Measurements from ENCODE around the gene LACTBL1. TPM values are rescaled to one million over a fixed set of nuclear protein-coding genes. Genes with fewer than 3 reads are reported as not detected.
A peak's percentile ranks its signal among the peaks of the same experiment; 100 is the strongest.
"Not testable (repeated sequence)": the region's sequence is repeated elsewhere in the genome, so short reads cannot be mapped to it uniquely, and the experiment has no call there.

Gene LACTBL1, protein sequence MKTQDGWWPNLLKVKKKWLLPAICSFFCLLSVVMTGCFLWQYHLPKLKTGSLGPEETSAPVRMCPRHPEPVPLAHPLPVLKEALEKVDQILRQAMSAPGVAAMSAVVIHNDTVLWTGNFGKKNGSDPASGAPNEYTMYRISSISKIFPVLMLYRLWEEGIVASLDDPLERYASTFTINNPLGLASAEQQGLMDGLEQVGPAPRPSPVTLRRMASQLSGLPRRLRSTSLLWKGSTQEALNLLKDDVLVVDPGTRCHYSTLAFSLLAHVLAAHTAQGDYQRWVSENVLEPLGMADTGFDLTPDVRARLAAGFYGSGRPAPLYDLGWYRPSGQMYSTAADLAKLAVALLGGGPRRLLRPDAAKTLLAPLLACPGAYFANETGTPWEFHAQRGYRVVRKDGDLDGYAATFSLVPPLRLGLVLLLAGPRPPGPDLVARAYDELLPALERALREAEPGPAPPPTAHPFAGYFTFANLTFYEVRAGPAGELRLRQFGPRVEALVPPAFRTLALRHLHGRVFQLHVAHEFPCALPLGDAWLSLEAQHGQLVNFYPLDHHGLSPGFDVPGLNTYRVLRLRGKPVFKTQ
- not detected in 2 replicates for total RNA-seq (2014; rRNA removed; shearing (Covaris generic))

DNA sequence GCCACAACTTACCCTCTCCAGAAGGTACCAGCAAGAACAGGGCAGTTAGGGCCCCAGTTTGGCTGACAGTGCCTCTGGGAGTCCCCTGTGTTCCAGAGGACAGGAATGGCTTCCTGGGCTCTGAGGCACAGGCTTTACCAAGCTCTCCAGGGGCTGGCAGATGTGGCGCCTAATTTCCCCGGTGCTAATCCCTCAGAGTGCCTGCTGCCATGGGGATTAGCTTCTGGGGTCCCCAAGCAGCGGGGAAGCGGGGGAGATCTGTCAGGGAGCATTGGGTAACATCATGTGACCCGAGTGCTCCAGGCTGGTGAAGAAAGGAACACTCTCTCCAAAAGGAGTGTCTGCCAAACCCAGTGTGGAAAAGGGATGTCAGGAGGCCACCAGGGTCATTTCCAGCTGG is at the start of gene LACTBL1:
LACTBL1 (minus strand) TSS at position 107 of the 400 bp plus-strand sequence. CDS start 550 bp downstream, outside the sequence.
- no peak for DNase-seq (ENCODE audit: low read depth)

DNA sequence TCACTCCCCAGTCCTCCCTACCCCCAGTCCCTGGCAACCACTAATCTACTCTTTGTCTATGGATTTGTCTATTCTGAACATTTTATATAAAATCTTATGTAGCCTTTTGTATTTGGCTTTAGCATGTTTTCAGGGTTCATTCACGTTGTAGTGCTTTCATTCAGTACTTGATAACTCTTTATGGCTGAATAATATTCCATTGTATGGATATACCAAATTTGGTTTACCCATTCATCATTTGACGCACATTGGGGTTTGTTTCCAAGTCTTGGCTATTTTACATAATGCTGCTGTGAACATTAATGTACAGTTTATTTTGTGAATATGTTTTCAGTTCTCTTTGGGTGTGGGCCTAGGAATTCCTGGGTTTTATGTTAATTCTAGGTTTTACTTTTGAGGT is 49.2 kb upstream of the LACTBL1 start:
- DNase-seq (ENCODE audit: low read depth), result no peak

DNA sequence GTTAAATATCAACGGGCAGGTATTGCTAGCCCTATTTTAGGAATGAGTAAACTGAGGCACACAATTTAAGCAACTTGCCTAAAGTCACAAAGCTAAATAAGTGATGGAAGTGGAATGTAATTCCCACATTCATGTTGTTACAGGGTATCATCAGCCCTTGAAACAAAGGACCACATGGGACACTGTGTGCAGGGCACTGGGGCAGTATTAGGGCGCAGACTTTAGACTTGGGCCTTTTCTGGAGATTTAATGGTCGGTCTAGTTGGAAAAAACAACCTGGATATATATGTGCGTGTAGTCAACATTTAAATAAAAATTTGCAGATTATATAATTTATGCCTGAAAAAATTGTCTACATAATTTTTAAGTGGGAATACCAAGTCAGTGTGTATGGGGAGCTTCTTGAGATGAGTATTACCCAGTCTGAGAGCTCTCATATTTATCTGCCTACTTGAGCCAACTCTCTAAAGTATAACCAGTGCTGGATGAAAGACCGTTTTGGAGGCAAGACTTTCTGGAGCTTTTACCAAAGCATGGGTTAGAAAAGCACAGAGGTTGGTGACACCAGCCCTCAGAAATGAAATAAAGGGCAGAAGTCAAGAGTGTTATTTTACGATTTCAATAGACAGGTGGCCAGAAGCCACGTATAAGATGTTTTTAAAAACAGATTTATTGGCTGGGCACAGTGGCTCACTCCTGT is 48.2 kb upstream of the LACTBL1 start:
- DNase-seq (ENCODE audit: low read depth), result peak; percentile 17

DNA sequence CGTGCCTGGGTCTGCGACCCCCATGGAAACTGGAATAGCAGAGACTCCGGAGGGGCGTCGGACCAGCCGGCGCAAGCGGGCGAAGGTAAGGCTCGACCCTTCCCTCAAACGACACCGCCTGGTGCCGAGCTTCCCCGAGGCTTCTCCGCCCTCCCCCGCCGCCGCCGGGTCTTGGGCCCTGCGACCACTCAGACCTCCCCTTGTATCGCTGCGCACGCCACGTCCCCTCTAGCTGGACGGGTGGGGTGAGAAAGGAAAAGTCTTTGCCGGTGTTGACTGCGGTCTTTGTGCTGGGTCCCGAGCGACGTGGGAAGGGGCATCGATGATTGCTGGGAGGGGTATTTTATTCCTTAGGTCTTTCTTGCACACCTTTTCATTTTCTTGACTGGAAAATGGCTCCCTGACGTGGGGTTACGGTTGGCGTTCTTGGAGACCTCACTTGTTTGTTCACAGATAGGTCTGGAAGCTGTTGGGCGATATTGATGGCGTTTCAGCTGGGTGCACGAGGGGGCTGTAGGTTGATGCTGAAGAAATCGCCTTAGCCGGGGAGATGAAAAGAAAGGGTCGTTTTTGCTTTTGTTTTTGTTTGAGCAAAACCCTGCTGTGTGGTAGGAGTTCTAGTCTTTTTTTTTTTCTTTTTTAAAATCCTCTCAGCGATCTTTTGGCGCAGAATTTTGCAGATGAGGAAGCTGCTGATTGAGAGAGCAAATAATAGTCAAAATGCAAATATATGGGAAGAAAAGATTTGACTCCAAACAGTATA is 47.4 kb upstream of the LACTBL1 start:
- peak; percentile 50 for DNase-seq (ENCODE audit: low read depth)

DNA sequence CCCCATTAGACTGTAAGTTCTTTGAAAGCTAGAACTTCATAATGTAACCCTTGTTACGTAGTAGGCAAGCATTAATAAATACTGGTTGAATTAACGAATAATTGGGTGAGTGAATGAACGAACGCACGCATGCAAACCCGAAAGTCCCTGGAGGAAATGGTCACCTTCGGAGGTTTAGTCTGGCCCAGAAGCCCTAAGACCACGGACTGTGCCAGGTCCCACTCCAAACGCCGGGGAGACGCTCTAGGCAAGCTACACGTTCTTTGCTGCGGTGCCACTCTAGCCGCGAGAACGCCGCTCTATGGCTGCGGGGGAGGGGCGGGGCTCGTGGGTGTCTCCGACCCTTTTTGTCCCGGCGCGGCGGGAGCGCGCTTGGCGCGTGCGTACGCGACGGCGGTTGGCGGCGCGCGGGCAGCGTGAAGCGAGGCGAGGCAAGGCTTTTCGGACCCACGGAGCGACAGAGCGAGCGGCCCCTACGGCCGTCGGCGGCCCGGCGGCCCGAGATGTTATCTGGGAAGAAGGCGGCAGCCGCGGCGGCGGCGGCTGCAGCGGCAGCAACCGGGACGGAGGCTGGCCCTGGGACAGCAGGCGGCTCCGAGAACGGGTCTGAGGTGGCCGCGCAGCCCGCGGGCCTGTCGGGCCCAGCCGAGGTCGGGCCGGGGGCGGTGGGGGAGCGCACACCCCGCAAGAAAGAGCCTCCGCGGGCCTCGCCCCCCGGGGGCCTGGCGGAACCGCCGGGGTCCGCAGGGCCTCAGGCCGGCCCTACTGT is 46.6 kb upstream of the LACTBL1 start, which contains the start of gene KDM1A:
KDM1A (plus strand) TSS at position 375 of the 769 bp plus-strand sequence; CDS start at position 504, 129 bp downstream.
- peak; percentile 98 for DNase-seq (ENCODE audit: low read depth)

DNA sequence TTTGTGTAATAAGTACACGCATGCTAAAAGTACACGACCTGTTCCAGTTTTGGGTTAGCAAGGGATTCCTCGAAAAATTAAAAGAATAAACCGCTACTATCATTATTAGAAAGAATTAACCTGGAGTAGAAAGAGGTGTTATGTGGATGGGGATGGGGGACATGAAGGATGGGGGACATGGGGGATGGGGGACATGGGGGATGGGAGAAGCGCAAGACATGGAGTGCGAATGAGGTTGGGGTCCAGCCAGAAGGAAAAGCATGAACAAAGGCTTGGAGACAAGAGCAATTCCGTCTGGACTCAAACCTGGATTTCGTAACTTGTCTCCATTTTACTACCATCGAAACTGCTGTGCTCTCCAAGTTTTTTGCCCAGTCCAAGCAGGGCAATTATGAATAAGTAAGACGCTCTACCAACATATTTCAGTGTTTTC is 46.0 kb upstream of the LACTBL1 start:
- DNase-seq (ENCODE audit: low read depth), result no peak

DNA sequence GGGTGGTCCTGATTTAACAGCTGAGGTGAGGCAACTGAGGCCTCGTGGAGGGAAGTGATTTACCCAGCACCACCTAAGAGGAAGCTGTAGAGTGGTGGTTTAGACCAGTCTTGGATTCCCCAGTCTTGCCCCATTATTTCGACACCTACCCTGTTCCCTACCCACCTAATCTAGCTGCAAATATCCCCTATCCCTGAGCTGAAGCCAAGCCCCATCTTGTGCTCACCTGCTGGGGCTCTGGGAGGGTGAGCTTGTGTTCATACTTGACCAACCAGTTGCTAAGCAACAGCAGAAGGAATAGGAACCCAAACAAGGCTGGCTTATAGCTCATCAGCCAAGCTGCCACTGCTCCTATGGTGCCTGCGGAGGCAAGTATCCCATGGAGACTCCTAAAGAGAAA is 41.0 kb upstream of the LACTBL1 start:
- DNase-seq (ENCODE audit: low read depth), result peak; percentile 69

DNA sequence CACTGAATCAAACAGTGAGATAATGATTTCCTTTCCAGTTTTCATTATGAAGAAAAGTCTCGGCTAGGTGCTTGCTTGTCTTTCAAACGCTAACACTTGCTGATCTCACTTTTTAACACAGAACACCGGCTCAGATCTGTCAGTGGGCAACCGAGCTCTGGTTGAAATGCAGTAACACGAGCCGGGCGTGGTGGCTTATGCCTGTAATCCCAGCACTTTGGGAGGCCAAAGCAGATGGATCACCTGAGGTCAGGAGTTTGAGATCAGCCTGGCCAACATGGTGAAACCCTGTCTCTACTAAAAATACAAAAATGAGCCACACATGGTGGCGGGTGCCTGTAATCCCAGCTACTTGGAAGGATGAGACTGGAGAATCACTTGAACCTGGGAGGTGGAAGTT is 37.4 kb upstream of the LACTBL1 start:
- DNase-seq (ENCODE audit: low read depth), result not testable (repeated sequence)

DNA sequence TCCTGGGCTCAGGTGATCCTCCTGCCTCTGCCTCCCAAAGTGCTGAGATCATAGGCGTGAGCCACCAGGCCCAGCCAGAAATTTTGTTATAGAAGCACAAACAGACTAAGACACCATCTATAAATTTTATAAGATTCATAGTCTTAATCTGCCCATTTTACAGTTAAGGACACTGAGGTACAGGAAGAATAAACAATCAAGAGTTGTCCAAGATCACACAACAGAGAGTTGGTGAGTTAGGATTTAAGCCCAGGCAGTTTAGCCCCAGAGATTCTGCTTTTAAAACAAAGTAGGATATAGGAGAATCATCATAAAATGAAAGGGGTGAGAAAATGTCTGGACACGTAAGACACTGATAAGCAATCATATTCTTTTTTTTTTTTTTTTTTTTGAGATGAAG is 36.2 kb upstream of the LACTBL1 start:
- DNase-seq (ENCODE audit: low read depth), result no peak

DNA sequence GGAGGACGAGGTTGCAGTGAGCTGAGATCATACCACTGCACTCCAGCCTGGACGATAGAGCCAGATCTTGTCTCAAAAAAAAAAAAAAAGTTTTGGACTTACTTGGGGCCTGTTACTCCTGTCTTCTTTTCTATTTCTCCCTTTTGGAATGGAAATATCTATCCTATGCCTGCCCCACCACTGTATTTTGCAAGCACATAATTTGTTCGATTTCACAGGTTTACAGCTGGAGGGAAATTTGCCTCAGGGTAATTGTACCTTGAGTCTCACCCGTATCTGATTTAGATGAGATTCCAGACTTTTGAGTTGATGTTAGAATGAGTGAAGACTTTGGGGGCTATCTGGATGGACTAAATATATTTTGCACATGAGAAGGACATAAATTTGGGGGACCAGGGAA is 34.4 kb upstream of the LACTBL1 start:
- no peak for DNase-seq (ENCODE audit: low read depth)

DNA sequence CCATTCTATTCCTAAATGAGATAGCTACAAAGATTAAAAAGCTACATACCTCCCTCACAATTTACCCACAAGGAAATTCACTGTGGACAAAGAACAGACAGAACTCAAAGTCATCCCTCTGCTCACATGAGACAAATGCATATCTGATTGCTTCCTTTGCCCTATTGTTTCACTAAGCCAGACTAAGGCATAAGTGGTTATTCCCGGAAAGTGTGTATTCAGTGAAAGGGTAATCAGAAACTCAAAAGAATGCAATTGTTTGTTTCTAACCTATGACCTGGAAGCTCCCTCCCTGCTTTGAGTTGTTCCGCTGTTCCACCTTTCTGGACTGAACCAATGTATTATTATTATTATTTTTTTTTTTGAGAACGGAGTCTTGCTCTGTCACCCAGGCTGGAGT is 32.1 kb upstream of the LACTBL1 start:
- not testable (repeated sequence) for DNase-seq (ENCODE audit: low read depth)

DNA sequence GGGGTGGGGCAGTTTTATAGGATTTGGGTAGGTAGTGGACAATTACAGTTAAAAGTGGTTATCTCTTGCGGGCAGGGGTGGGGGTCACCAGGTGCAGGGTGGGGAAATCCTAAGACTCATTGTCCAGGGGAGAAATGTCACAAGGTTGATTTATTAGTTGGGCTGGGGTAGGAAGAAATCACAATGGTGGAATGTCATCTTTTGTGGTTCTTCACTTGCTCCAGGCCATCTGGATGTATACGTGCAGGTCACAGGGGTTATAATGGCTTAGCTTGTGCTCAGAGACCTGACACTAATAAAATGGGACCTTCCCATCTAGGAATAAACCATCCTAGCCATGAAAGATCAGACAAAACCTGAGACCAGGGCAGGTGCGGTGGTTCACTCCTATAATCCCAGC is 31.4 kb upstream of the LACTBL1 start:
- DNase-seq (ENCODE audit: low read depth), result peak; percentile 31

DNA sequence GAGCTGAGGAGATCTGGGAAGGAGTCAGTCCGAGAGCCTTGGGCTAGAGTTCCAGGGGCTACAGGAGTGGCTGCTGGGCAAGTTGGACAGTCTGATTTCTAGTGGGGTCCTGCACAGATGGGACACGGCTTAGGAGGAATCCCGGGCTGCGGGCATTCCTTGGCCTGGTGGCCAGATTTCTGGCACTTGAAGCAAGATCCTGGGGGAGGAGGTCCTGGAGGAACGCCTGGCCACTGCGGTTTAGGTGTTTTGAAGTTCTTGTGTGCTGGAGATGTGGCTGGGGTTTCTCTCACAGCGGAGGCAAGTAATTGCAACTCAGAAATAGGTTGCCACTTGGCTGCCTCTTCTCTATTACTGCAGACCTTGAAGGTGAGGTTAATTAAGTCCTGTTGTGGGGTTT is 29.6 kb upstream of the LACTBL1 start:
- not testable (repeated sequence) for DNase-seq (ENCODE audit: low read depth)

DNA sequence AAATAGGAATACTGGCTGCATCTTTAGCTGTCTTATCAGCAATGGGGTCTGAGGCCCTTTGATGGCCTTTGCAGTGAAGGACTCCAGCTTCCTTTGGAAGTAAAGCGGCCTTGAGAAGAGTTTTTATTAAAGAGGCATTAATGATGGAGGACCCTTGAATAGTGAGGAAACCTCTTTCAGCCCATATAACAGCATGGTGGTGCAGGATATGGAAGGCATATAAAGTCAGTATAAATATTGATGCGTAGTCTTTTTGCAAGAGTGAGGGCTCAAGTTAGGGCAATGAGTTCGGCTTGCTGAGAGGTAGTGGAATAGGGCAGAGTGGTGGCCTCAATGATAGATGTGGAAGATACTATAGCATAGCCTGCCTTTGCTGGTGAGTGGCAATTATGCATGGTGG is 27.5 kb upstream of the LACTBL1 start:
- DNase-seq (ENCODE audit: low read depth), result not testable (repeated sequence)

DNA sequence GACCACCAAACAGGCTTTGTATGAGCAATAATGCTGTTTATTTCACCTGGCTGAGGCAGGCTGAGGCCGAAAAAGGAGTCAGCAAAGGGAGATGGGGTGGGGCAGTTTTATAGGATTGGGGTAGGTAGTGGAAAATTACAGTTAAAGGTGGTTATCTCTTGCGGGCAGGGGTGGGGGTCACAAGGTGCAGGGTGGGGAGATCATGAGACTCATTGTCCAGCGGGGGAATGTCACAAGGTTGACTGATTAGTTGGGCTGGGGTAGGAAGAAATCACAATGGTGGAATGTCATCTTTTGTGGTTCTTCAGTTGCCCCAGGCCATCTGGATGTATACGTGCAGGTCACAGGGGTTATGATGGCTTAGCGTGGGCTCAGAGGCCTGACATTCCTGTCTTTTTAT is 24.9 kb upstream of the LACTBL1 start:
- not testable (repeated sequence) for DNase-seq (ENCODE audit: low read depth)

DNA sequence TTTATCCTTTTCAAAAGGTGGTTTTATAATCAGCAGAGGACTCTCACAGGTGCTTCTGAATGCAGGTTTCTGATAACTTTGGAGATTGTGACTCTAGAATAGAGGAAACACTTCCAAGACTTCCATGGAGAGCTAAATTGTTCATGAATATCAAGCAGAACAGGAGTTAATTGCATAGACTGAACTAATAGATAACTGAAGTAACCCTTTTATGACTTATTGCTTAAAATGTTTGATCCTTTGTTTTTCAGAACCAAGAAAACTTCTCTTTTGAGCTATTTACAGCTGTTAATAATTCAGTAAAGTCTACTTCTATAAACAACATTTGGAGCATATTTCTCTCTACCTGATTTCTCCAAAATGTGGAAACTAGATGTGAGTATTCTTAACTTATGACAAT is 23.1 kb upstream of the LACTBL1 start:
- no peak for DNase-seq (ENCODE audit: low read depth)

DNA sequence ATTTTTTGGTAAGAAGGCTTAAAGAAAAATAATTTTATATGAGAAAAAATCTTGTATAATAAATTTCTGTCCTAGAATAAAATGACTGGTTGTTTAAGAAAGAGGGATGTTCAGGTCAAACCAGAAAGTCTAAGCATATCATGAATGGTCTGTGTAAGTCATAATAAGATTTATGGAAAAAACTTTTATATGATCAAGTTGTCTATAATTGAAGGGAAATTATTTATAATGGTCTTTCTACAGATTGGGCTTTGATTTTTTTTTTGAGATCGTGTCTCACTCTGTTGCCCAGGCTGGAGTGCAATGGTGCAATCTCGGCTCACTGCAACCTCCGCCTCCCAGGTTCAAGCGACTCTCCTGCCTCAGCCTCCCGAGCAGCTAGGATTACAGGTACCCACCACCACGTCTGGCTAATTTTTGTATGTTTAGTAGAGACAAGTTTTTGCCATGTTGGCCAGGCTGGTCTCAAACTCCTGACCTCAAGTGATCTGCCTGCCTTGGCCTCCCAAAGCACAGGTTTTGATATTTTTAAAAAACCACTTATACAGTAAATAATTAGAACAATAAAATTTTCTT is 20.6 kb upstream of the LACTBL1 start:
- not testable (repeated sequence) for DNase-seq (ENCODE audit: low read depth)

DNA sequence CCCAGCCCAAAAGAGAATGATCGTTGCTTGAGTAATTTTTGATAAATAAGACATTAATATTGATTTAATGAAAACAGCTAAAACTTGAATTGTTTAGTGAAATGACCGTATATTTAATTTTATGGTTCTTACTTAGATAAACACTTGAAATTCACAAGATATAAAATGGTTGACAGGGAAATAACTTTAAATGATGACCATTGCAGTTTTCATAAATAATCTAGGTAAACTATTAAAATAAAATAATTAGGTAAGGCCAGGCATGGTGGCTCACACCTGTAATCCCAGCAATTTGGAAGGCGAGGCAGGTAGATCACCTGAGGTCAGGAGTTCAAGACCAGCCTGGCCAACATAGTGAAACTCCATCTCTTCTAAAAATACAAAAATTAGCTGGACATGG is 19.7 kb upstream of the LACTBL1 start:
- DNase-seq (ENCODE audit: low read depth), result not testable (repeated sequence)

DNA sequence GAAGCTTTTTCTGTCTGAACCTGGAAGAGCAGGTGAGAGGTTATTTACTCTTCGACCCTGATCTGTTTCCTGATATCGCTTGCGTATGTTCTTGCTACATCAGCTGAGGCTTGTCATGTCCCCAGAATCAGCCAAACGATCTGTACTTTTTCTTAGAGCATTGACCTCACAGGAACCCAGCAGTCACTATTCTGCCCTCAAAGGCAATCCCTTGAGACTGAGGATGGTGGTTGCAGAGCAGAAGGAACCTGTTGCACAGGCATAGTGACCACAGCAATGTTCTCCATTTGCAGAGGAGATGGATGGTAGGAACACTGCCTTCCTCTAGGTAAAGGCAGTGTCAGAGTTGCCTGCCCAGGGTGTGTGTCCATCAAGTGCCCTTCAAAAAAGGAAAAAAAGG is 11.3 kb upstream of the LACTBL1 start:
- no peak for DNase-seq (ENCODE audit: low read depth)

DNA sequence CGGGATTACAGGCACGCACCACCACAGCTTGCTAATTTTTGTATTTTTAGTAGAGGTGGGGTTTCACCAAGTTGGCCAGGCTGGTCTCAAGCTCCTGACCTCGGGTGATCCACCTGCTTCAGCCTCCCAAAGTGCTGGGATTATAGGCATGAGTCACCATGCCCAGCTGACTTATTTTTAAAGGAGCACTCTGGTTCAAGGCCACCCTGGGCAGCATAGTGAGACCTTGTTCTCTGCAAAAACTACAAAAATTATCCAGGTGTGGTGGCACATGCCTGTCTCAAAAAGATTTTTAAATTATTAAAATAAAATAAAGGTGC is 7.8 kb upstream of the LACTBL1 start:
- peak; percentile 29 for DNase-seq (ENCODE audit: low read depth)

DNA sequence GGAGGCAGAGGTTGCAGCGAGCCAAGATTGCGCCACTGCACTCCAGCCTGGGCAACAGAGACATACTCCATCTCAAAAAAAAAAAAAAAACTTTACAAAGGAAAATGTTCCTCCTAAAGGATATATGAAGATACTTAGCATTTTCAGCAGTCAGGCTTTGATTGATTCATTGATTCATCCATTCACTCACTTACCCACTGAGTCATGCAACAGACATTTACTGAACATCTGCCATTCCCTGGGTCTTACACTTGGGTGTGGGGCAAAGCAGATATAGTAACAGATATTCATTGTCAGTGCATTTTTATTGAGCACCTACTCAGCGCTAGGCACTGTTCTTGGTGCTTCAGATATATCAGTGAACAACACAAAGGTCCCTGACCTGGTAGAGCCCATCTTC is 5.6 kb upstream of the LACTBL1 start:
- DNase-seq (ENCODE audit: low read depth), result peak; percentile 73

Measured in M059J (cell line).